ENCODE measurements around the gene CTNNA3. TPM values are rescaled to one million over a fixed set of nuclear protein-coding genes. Genes with fewer than 3 reads are reported as not detected.

The CTNNA3 gene
- polyA plus RNA-seq, 1 experiment, result 0.26 TPM

DNA sequence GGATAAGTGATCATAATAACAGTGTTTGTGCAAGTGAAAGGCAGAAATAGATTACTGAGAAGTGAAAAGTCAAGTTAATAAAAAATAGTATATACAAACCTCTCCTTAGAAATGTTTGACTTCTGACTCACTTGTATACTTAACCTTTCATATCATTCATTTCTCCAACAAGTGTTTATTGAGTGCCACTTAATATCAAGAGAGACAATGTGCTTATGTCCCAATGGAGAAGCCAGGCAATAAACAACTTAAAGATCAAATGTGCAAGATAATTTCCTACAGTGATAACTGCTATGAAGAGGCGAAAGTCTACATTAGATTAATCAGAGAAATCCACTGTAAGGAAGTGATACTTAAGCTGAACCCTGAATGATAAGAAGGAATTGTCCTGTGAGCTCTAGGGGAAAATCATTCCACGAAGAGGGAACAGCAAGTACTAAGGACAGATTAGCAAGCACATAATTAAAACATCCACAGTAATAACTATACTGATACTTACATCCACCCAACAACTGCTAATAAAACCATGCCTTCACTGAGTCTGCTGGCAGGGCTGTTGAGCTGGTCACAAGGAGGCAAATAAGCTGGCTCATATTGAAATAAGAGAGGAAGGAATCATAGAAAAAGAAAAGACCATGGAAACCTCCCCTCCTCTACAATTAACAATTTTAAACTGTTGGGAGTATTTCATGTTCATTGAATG lies 203.5 kb downstream of the CTNNA3 start:
- Histone ChIP-seq H3K9me3 (ENCODE audit: control insufficient read depth, insufficient read depth, low read length) (no peaks in the 10 kb centered on the region), H3K27me3 (ENCODE audit: control insufficient read depth, insufficient read depth, low read length) (no peaks in the 10 kb centered on the region), H3K4me3 (ENCODE audit: low read depth, low read length) (no peak overlapping the region), H3K27ac (ENCODE audit: low read depth, low read length) (no peak overlapping the region)
- CTCF ChIA-PET, result interaction anchor here (0.7 to 1.3 kb wide), 3 partner anchors 29 to 216 kb away, joined by 3 read pairs; no protein-coding TSS in a partner anchor
- TF ChIP-seq, protein P1, sequence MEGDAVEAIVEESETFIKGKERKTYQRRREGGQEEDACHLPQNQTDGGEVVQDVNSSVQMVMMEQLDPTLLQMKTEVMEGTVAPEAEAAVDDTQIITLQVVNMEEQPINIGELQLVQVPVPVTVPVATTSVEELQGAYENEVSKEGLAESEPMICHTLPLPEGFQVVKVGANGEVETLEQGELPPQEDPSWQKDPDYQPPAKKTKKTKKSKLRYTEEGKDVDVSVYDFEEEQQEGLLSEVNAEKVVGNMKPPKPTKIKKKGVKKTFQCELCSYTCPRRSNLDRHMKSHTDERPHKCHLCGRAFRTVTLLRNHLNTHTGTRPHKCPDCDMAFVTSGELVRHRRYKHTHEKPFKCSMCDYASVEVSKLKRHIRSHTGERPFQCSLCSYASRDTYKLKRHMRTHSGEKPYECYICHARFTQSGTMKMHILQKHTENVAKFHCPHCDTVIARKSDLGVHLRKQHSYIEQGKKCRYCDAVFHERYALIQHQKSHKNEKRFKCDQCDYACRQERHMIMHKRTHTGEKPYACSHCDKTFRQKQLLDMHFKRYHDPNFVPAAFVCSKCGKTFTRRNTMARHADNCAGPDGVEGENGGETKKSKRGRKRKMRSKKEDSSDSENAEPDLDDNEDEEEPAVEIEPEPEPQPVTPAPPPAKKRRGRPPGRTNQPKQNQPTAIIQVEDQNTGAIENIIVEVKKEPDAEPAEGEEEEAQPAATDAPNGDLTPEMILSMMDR (IDR thresholded peaks at IDR 0.05; ENCODE audit: low read depth, low read length), result no peak
- POLR2A ChIA-PET, result no interaction called here
- DNase-seq (ENCODE audit: low read depth, low spot score), result no peak

DNA sequence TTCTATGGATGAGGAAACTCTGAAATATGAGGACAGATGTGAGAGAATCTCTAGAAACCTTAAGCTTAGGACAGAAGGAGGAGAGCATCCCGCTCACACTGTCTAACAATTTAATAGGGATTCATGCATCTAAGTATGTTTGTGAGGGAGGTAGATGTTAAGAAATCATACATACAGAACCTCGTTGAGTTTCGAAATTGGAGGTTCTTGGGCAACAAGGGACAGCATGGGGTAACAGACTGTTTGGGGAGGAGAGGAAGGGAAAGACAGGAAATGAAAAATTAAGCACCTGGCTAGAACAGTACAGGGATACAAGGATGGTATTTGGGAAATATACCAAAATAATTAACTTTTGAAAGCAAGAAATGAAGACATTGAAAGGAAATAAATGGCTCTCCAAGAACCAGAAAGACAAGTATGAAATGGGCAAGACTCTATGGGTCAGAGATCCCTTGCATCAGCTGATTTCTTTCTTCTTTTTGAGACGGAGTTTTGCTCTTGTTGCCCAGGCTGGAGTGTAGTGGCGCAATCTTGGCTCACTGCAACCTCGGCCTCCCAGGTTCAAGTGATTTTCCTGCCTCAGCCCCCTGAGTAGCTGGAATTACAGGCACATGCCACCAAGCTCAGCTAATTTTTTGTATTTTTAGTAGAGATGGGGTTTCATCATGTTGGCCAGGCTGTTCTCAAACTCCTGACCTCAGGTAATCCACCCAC lies 207.9 kb downstream of the CTNNA3 start:
- CTCF ChIA-PET, result interaction anchor here (0.6 kb wide), 1 partner anchor 1149 kb away, joined by 3 read pairs; no protein-coding TSS in a partner anchor
- POLR2A ChIA-PET, result no interaction called here
- TF ChIP-seq, protein P1 (IDR thresholded peaks at IDR 0.05; ENCODE audit: low read depth, low read length), result no peak

DNA sequence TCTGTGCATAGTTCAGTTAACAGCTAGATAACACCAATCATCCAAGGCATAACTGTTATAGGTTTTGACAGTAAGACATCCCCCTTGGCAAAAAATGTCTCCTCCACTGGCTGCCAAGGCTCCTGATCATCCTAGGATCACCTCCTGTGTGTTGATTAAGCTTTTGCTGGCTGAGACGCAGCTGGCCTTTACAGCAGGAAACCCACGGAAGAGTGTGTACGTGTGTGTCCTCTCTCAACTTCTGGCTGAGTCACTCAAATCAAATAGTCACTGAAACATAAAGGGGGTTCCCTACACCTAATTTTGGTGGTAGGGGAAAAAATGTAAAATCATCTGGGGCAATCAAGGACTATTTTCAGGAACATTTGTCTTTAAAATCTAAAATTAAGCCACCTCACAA lies 208.8 kb downstream of the CTNNA3 start:
- Histone ChIP-seq H3K9me3 (ENCODE audit: control insufficient read depth, insufficient read depth, low read length) (no peaks in the 10 kb centered on the region), H3K4me3 (ENCODE audit: low read depth, low read length) (no peak overlapping the region), H3K27me3 (ENCODE audit: control insufficient read depth, insufficient read depth, low read length) (no peaks in the 10 kb centered on the region), H3K27ac (ENCODE audit: low read depth, low read length) (no peak overlapping the region)
- no peak for DNase-seq (ENCODE audit: low read depth, low spot score)
- ChIA-PET POLR2A (no interaction called here), CTCF (no interaction called here)
- TF ChIP-seq, protein P1 (IDR thresholded peaks at IDR 0.05; ENCODE audit: low read depth, low read length), result no peak

More for the DNA sequence above, 207.9 kb downstream of the CTNNA3 start:
- Histone ChIP-seq H3K27me3 (ENCODE audit: control insufficient read depth, insufficient read depth, low read length) (no peaks in the 10 kb centered on the region), H3K4me3 (ENCODE audit: low read depth, low read length) (no peak overlapping the region), H3K9me3 (ENCODE audit: control insufficient read depth, insufficient read depth, low read length) (no peaks in the 10 kb centered on the region), H3K27ac (ENCODE audit: low read depth, low read length) (no peak overlapping the region)
- DNase-seq (ENCODE audit: low read depth, low spot score), result no peak

DNA sequence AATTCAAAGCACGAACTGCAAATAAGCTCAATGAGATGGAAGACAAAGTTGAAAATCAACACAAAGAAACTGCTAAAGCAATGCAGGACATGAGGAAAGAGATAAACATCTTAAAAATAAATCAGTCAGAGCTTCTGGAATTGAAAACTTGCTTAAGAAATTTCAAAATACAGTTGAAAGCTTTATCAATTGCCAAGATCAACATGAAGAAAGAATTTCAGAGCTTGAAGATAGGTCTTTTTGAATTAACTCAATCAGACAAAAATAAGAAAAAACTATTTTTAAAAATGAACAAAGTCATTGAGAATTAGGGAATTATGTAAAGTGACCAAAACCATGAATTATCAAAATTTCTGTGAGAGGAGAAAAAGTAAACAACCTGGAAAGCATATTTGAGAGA lies 218.1 kb downstream of the CTNNA3 start:
- CTCF ChIA-PET, result no interaction called here
- H3K27ac ChIP-seq (ENCODE audit: low read depth, low read length), result no peak overlapping the region
- H3K4me3 ChIP-seq (ENCODE audit: low read depth, low read length), result no peak overlapping the region
- TF ChIP-seq, protein P1 (IDR thresholded peaks at IDR 0.05; ENCODE audit: low read depth, low read length), result no peak
- H3K27me3 ChIP-seq (ENCODE audit: control insufficient read depth, insufficient read depth, low read length), result no peaks in the 10 kb centered on the region
- H3K9me3 ChIP-seq (ENCODE audit: control insufficient read depth, insufficient read depth, low read length), result no peaks in the 10 kb centered on the region
- POLR2A ChIA-PET, result no interaction called here
- DNase-seq (ENCODE audit: low read depth, low spot score), result no peak

DNA sequence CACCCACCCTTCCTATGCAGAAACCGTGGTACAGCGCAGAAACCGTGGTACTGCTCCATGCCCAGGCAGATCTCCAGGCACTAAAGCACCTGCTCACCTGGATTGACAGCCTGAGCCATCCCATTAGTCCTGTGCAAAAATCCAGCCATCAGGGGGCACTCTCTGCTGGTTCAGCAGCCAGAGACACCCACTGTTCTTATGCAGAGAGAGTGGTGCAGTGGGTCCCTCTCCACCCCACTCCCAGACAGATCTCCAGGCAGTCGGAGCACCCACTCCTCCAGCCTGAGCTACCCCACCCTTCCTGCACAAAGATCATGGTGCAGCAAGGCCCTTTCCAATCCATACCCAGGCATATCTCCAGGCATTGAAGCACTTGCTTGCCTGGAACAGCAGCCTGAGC lies 219.8 kb downstream of the CTNNA3 start:
- ChIA-PET POLR2A (no interaction called here), CTCF (no interaction called here)
- Histone ChIP-seq H3K27me3 (ENCODE audit: control insufficient read depth, insufficient read depth, low read length) (no peaks in the 10 kb centered on the region), H3K4me3 (ENCODE audit: low read depth, low read length) (no peak overlapping the region), H3K27ac (ENCODE audit: low read depth, low read length) (no peak overlapping the region), H3K9me3 (ENCODE audit: control insufficient read depth, insufficient read depth, low read length) (no peaks in the 10 kb centered on the region)
- no peak for DNase-seq (ENCODE audit: low read depth, low spot score)
- TF ChIP-seq, protein P1 (IDR thresholded peaks at IDR 0.05; ENCODE audit: low read depth, low read length), result no peak
